Upper lobe of right lung (tissue), 1 donor: ENCODE measurements around the gene ARL6IP4. TPM values are rescaled to one million over a fixed set of nuclear protein-coding genes. Genes with fewer than 3 reads are reported as not detected.

ENCODE experiments used
- ATAC-seq: fragments of 200-7000 bp; cut with Tn5 transposase; one replicate; pipeline ENCODE4 v1.9.1; 2020; ENCODE audit warnings: mild to moderate bottlenecking, moderate library complexity
- DNase-seq: peaks from one replicate; pipeline ENCODE4 v3.0.0-alpha.2; 2020
- H3K27ac ChIP-seq: fragments of 200-600 bp; one replicate; pipeline ENCODE4 v1.8.0; 2022
- H3K27me3 ChIP-seq: fragments of 200-600 bp; one replicate; pipeline ENCODE4 v1.8.0; 2022; ENCODE audit warnings: mild to moderate bottlenecking
- H3K36me3 ChIP-seq: fragments of 200-600 bp; one replicate; pipeline ENCODE4 v1.8.0; 2022
- H3K4me1 ChIP-seq: fragments of 200-600 bp; one replicate; pipeline ENCODE4 v1.8.0; 2022
- H3K4me3 ChIP-seq: fragments of 200-600 bp; one replicate; pipeline ENCODE4 v1.8.0; 2022; ENCODE audit warnings: mild to moderate bottlenecking
- H3K9me3 ChIP-seq: fragments of 200-600 bp; one replicate; pipeline ENCODE4 v1.8.0; 2022
- CTCF ChIP-seq: fragments of 200-600 bp; IDR thresholded peaks from one replicate; pipeline ENCODE4 v1.8.0; 2022; ENCODE audit warnings: antibody characterized with exemption
- intact Hi-C: fragments of 100-400 bp; cut with DNase I; formaldehyde crosslinking; loops from one replicate; pipeline ENCODE4 v1.11.0; 2022
- total RNA-seq: library from RNA; stranded (reverse); fragmentation: NEBNext Ultra II Directional; extraction: Animal tissue kit (Norgen Biotek cat#: 25700); gene quantifications from one replicate; pipeline ENCODE4 v1.2.1, GENCODE V29; 2021
- donor health status: DM: no; HTN: yes; CAD: no; lungs with severe emphysema.

The ARL6IP4 gene
- total RNA-seq, 1 donor from 2014 or later = 124 TPM

GRCh38 chr12:122965321-122965751 lies 15.1 kb upstream of the ARL6IP4 start:
- TF ChIP-seq CTCF = no peak
- no peaks in the 10 kb centered on the region for H3K9me3 ChIP-seq
- DNase-seq (no peak), ATAC-seq (no peak)
- H3K4me3 ChIP-seq = peak overlapping the region; percentile 59
- no peaks in the 10 kb centered on the region for H3K27me3 ChIP-seq
- H3K27ac ChIP-seq = no peak overlapping the region
- no peaks in the 10 kb centered on the region for H3K36me3 ChIP-seq
- intact Hi-C loops = no loop called here
- H3K4me1 ChIP-seq = peaks cover 21% of the 10 kb centered on the region

- no peak for TF ChIP-seq CTCF
- Histone ChIP-seq H3K4me1 (peaks cover 21% of the 10 kb centered on the region), H3K27ac (no peak within 1 kb of the TSS), H3K36me3 (no peaks in the 10 kb centered on the region), H3K9me3 (no peaks in the 10 kb centered on the region), H3K27me3 (no peaks in the 10 kb centered on the region), H3K4me3 (peak within 1 kb of the TSS; percentile 59)
- ATAC-seq (peak; percentile 98), DNase-seq (peak; percentile 98)
- intact Hi-C loops = no loop called here
Measured at GRCh38 chr12:122965851-122966742, 14.4 kb upstream of the ARL6IP4 start, which contains the start of gene ABCB9. Gene ABCB9, minus strand, starts transcription at chr12:122966463. Its CDS starts 6,228 bp downstream, at chr12:122960235.

- H3K9me3 ChIP-seq = no peaks in the 10 kb centered on the region
- no peaks in the 10 kb centered on the region for H3K27me3 ChIP-seq
- no peak for TF ChIP-seq CTCF
- intact Hi-C loops = no loop called here
- DNase-seq = no peak
- no peaks in the 10 kb centered on the region for H3K36me3 ChIP-seq
- no peak for ATAC-seq
- H3K4me3 ChIP-seq = peak overlapping the region; percentile 59
- H3K27ac ChIP-seq = no peak overlapping the region
- H3K4me1 ChIP-seq = peaks cover 21% of the 10 kb centered on the region
Measured at GRCh38 chr12:122966743-122967550, 13.5 kb upstream of the ARL6IP4 start.

GRCh38 chr12:122968104-122968503 lies 12.4 kb upstream of the ARL6IP4 start:
- intact Hi-C loops = no loop called here
- no peak for ATAC-seq
- no peak overlapping the region for H3K27ac ChIP-seq

GRCh38 chr12:122969676-122970075 lies 10.8 kb upstream of the ARL6IP4 start:
- no peaks in the 10 kb centered on the region for H3K36me3 ChIP-seq
- H3K27ac ChIP-seq = no peak overlapping the region
- ATAC-seq (no peak), DNase-seq (no peak)
- H3K27me3 ChIP-seq = no peaks in the 10 kb centered on the region
- no peak for TF ChIP-seq CTCF
- no peak overlapping the region for H3K4me3 ChIP-seq
- H3K4me1 ChIP-seq = peaks cover 11% of the 10 kb centered on the region
- H3K9me3 ChIP-seq = no peaks in the 10 kb centered on the region
- intact Hi-C loops = no loop called here

More at GRCh38 chr12:122968104-122968503, 12.4 kb upstream of the ARL6IP4 start:
- Histone ChIP-seq H3K4me3 (no peak overlapping the region), H3K36me3 (no peaks in the 10 kb centered on the region), H3K4me1 (peaks cover 18% of the 10 kb centered on the region), H3K27me3 (no peaks in the 10 kb centered on the region), H3K9me3 (no peaks in the 10 kb centered on the region)
- no peak for TF ChIP-seq CTCF
- no peak for DNase-seq
